Measurements from ENCODE around the gene ITGA1. TPM values are rescaled to one million over a fixed set of nuclear protein-coding genes. Genes with fewer than 3 reads are reported as not detected.

The ITGA1 gene
- total and polyA plus RNA-seq, 2 donors (not counting 1 experiment from before 2014, with no cell fraction given) = 0.74 TPM; not detected in 1

DNA sequence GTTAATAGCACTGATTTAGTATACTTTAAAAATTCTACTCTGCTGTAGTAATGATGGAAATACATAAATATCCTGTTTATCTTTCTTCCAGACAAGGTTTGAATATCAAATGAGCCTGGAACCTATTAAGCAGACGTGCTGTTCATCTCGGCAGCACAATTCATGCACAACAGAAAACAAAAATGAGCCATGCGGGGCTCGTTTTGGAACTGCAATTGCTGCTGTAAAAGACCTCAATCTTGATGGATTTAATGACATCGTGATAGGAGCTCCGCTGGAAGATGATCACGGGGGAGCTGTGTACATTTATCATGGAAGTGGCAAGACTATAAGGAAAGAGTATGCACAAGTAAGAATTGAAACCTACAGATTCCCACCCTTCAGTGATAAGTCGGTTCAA lies 122.4 kb downstream of the ITGA1 start:
- no peaks in the 10 kb centered on the region for H3K9me3 Mint-ChIP-seq (ENCODE audit: insufficient read depth)
- Histone ChIP-seq H3K9me3 (ENCODE audit: control extremely low read depth in 1 of 3, control insufficient read depth in 2 of 3, insufficient read depth in 1 of 3, low read length in 2 of 3) (no peaks in the 10 kb centered on the region), H3K79me2 (ENCODE audit: control insufficient read depth, insufficient read depth, low read length) (no peaks in the 10 kb centered on the region), H3K9ac (ENCODE audit: low read length) (no peak overlapping the region), H3K27me3 (replicated peaks in 1 of 4; ENCODE audit: control extremely low read depth in 1 of 4, control insufficient read depth in 3 of 4, insufficient read depth in 4 of 4, low read length in 3 of 4) (no peaks in the 10 kb centered on the region), H3K27ac (ENCODE audit: low read length in 2 of 2) (no peak overlapping the region), H2AFZ (ENCODE audit: insufficient read depth, low read depth, low read length, poor library complexity, severe bottlenecking) (no peak overlapping the region), H3K4me2 (replicated peaks; ENCODE audit: low read depth, low read length, poor library complexity, severe bottlenecking) (no peak overlapping the region), H4K20me1 (ENCODE audit: control insufficient read depth, insufficient read depth, low read length, poor library complexity, severe bottlenecking) (no peaks in the 10 kb centered on the region), H3K4me3 (ENCODE audit: control extremely low read depth in 1 of 5, extremely low read depth in 1 of 5, insufficient read depth in 1 of 5, low read depth in 2 of 5, low read length in 4 of 5) (no peak overlapping the region), H3K36me3 (replicated peaks in 1 of 2; ENCODE audit: control extremely low read depth in 1 of 2, control insufficient read depth in 1 of 2, extremely low read depth in 1 of 2, insufficient read depth in 2 of 2, low read length in 1 of 2) (no peaks in the 10 kb centered on the region), H3K4me1 (ENCODE audit: control insufficient read depth in 2 of 2, insufficient read depth in 2 of 2, low read length in 2 of 2) (no peaks in the 10 kb centered on the region)
- H3K27ac Mint-ChIP-seq = no peak overlapping the region
- TF ChIP-seq EZH2 (IDR thresholded peaks at IDR 0.05; ENCODE audit: borderline replicate concordance, insufficient read depth, low read depth, low read length, poor library complexity, severe bottlenecking) (no peak), CTCF (IDR thresholded peaks at IDR 0.05) (no peak)
- no peaks in the 10 kb centered on the region for H3K27me3 Mint-ChIP-seq
- no peaks in the 10 kb centered on the region for H3K4me1 Mint-ChIP-seq
- H3K4me3 Mint-ChIP-seq = no peak overlapping the region
- intact Hi-C loops (cut with micrococcal nuclease) = loop anchor here (10.0 kb wide), 2 partner anchors 215 to 1945 kb away; no protein-coding TSS in a partner anchor
- no peak for ATAC-seq (ENCODE audit: low read depth)
- WGBS (ENCODE audit: insufficient coverage) = 100% methylated on average over 3 of the region's 8 CpGs
- DNase-seq = no peak
- ChIA-PET CTCF (no interaction called here), POLR2A (no interaction called here)

GRCh38 chr5:52915176-52915875 lies 127.6 kb downstream of the ITGA1 start:
- Histone ChIP-seq H3K79me2 (ENCODE audit: control insufficient read depth, insufficient read depth, low read length) (no peaks in the 10 kb centered on the region), H2AFZ (ENCODE audit: insufficient read depth, low read depth, low read length, poor library complexity, severe bottlenecking) (peak overlapping the region; percentile 36), H4K20me1 (ENCODE audit: control insufficient read depth, insufficient read depth, low read length, poor library complexity, severe bottlenecking) (no peaks in the 10 kb centered on the region), H3K9me3 (ENCODE audit: control extremely low read depth in 1 of 3, control insufficient read depth in 2 of 3, insufficient read depth in 1 of 3, low read length in 2 of 3) (no peaks in the 10 kb centered on the region), H3K27ac (ENCODE audit: low read length in 2 of 2) (no peak overlapping the region), H3K4me3 (ENCODE audit: control extremely low read depth in 1 of 5, extremely low read depth in 1 of 5, insufficient read depth in 1 of 5, low read depth in 2 of 5, low read length in 4 of 5) (no peak overlapping the region), H3K4me1 (ENCODE audit: control insufficient read depth in 2 of 2, insufficient read depth in 2 of 2, low read length in 2 of 2) (no peaks in the 10 kb centered on the region), H3K36me3 (replicated peaks in 1 of 2; ENCODE audit: control extremely low read depth in 1 of 2, control insufficient read depth in 1 of 2, extremely low read depth in 1 of 2, insufficient read depth in 2 of 2, low read length in 1 of 2) (no peaks in the 10 kb centered on the region), H3K27me3 (replicated peaks in 1 of 4; ENCODE audit: control extremely low read depth in 1 of 4, control insufficient read depth in 3 of 4, insufficient read depth in 4 of 4, low read length in 3 of 4) (no peaks in the 10 kb centered on the region), H3K4me2 (replicated peaks; ENCODE audit: low read depth, low read length, poor library complexity, severe bottlenecking) (peak overlapping the region; percentile 42), H3K9ac (ENCODE audit: low read length) (no peak overlapping the region)
- Mint-ChIP-seq H3K4me3 (peak overlapping the region; percentile 42), H3K9me3 (ENCODE audit: insufficient read depth) (no peaks in the 10 kb centered on the region), H3K4me1 (peaks cover 4% of the 10 kb centered on the region), H3K27ac (no peak overlapping the region), H3K27me3 (peaks cover 3% of the 10 kb centered on the region)
- ATAC-seq (ENCODE audit: low read depth) = peak; percentile 84
- ChIA-PET POLR2A (no interaction called here), CTCF (interaction anchor here (0.6 to 1.9 kb wide), 17 partner anchors 9 to 491 kb away, joined by 3 to 9 read pairs (median 3); partner anchors contain the start of genes ITGA1 and PELO)
- peak; percentile 66 for DNase-seq
- peak; percentile 93 for TF ChIP-seq CTCF (IDR thresholded peaks at IDR 0.05)
- no peak for TF ChIP-seq EZH2 (IDR thresholded peaks at IDR 0.05; ENCODE audit: borderline replicate concordance, insufficient read depth, low read depth, low read length, poor library complexity, severe bottlenecking)
- intact Hi-C loops (cut with micrococcal nuclease) = loop anchor here (1.0 to 10.0 kb wide), 3 partner anchors 128 to 1951 kb away; partner anchors contain the start of genes ITGA1 and PELO
- 0% methylated on average over 2 of the region's 4 CpGs for WGBS (ENCODE audit: insufficient coverage)

All from B cell (primary cell).